Measurements from ENCODE around the gene SMPD3. TPM values are rescaled to one million over a fixed set of nuclear protein-coding genes. Genes with fewer than 3 reads are reported as not detected.

Gene SMPD3
- total RNA-seq, 1 donor: 0.86 TPM

- no peak for DNase-seq (ENCODE audit: low read depth)
- TF ChIP-seq, protein P1, sequence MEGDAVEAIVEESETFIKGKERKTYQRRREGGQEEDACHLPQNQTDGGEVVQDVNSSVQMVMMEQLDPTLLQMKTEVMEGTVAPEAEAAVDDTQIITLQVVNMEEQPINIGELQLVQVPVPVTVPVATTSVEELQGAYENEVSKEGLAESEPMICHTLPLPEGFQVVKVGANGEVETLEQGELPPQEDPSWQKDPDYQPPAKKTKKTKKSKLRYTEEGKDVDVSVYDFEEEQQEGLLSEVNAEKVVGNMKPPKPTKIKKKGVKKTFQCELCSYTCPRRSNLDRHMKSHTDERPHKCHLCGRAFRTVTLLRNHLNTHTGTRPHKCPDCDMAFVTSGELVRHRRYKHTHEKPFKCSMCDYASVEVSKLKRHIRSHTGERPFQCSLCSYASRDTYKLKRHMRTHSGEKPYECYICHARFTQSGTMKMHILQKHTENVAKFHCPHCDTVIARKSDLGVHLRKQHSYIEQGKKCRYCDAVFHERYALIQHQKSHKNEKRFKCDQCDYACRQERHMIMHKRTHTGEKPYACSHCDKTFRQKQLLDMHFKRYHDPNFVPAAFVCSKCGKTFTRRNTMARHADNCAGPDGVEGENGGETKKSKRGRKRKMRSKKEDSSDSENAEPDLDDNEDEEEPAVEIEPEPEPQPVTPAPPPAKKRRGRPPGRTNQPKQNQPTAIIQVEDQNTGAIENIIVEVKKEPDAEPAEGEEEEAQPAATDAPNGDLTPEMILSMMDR (IDR thresholded peaks at IDR 0.05; ENCODE audit: insufficient read depth, low read depth, low read length): no peak
- H3K4me3 ChIP-seq (ENCODE audit: low read depth, low read length): no peak overlapping the region
Measured at GRCh38 chr16:68472581-68472980, 24.3 kb upstream of the SMPD3 start.

GRCh38 chr16:68470461-68471150, 22.3 kb upstream of the SMPD3 start:
- TF ChIP-seq, protein P1 (IDR thresholded peaks at IDR 0.05; ENCODE audit: insufficient read depth, low read depth, low read length): no peak
- H3K4me3 ChIP-seq (ENCODE audit: low read depth, low read length): no peak overlapping the region
- no peak for DNase-seq (ENCODE audit: low read depth)

DNA sequence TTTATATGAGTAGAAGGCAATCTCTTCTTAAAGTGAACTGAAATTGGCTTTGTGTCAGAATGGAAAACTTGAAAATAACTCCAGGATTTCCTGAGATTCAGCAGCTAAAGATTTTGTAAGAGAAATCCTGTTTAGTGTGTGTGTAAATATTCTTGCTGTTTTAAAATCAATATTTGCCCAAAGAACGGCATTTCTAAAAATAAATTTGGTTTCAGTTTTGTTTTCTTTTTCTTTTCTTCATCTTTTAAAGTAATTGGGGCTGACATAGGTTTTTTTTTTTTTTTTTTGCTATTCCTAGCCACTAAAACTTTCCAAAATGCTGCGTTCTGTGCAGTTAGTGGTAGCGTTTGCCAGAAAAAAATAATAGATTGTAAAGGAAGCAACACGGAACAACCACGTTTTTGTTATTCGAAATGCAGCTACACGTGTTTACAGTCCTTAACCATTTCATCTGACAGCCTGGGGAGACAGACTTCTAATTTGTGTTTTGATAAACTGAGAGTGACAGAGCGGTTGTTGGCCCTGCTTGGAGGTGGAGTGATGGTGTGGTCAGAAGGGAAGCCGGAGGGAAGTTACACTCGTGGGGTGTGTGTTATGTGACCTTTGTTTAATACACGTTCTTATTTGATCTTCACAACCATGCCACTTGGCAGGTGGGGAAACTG, 21.6 kb upstream of the SMPD3 start:
- TF ChIP-seq, protein P1 (IDR thresholded peaks at IDR 0.05; ENCODE audit: insufficient read depth, low read depth, low read length): no peak
- no peak for DNase-seq (ENCODE audit: low read depth)
- peak overlapping the region; percentile 35 for H3K4me3 ChIP-seq (ENCODE audit: low read depth, low read length)

DNA sequence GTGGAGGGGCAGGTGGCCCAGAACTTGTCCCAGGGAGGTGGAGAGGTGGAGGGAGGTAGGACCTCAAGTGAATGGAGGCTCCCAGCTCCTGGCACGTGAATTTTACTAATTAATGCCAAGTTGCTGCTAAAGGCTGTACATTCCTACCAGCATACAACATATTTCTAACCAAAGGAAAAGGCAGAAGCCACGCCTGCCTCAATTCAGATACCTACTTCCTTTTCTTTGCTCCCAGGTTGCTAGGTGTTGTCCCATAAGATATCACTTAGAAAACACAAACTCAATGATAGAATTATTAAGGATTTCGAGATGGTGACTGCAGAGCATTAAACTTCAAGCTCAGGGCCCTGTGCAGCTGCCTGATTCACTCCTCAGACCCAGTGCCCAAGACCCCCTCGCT, 20.5 kb upstream of the SMPD3 start:
- DNase-seq (ENCODE audit: low read depth): no peak
- TF ChIP-seq, protein P1 (IDR thresholded peaks at IDR 0.05; ENCODE audit: insufficient read depth, low read depth, low read length): no peak
- H3K4me3 ChIP-seq (ENCODE audit: low read depth, low read length): no peak overlapping the region

DNA sequence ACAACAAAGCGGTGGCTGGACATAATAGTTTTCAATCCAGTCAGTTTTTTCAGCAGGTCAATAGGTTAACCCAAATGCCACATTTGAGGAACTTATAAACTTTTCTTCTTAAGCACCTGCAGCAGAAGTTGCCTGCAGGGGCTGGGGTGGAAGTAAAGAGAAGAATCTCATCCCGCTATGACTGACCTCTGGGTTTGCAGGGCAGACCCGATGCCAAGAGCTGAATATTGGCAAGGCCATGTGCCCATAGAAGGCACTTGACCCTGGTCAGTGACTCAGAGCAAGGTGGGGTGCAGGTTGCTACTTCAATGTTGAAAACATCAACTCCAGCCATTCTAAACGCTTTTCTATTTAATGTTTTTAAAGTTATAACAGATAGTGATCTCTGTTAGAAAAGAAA, 17.9 kb upstream of the SMPD3 start:
- no peak overlapping the region for H3K4me3 ChIP-seq (ENCODE audit: low read depth, low read length)
- TF ChIP-seq, protein P1 (IDR thresholded peaks at IDR 0.05; ENCODE audit: insufficient read depth, low read depth, low read length): no peak
- DNase-seq (ENCODE audit: low read depth): no peak

DNA sequence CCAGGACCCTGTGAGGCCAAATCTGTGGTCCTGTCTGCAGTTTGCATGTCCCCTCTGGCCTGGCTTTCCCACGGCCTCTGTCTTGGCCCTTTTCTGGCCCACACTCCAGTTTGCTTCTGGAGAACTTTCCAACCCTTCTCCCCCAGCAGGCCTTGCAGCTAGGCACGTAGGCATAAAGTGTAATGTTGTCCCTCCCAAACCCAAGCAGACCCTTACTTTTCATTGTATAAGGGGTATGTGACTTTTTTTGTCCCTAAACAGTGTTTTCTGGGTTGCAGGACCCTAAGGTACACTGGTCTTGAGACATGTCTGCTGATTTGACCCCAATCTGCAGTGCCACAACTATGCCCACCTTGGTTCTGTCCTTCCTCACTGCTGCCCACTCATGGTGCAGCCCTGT, 15.6 kb upstream of the SMPD3 start:
- TF ChIP-seq, protein P1 (IDR thresholded peaks at IDR 0.05; ENCODE audit: insufficient read depth, low read depth, low read length): no peak
- DNase-seq (ENCODE audit: low read depth): no peak
- H3K4me3 ChIP-seq (ENCODE audit: low read depth, low read length): no peak overlapping the region
